Gastrocnemius medialis (tissue), 4 donors: ENCODE measurements around the gene KLK4.

Source experiments
- CTCF ChIP-seq, 5 experiments: fragments of 450-650 bp in 3 of 5; fragments of 200-600 bp in 2 of 5; sonication (generic) in 2 of 5; IDR thresholded peaks in 4 of 5; conservative IDR thresholded peaks in 1 of 5; 1 replicate in 4 of 5; 2 replicates in 1 of 5; pipeline ENCODE4 v1.5.1; 2016 to 2019; ENCODE audit warnings: antibody characterized with exemption in 5 of 5, mild to moderate bottlenecking in 3 of 5, moderate library complexity in 3 of 5
- POLR2A ChIP-seq, 2 donors: fragments of 450-650 bp; IDR thresholded peaks; one replicate each; pipeline ENCODE4 v1.6.1; 2017; ENCODE audit warnings: antibody characterized with exemption in 2 of 2, mild to moderate bottlenecking in 2 of 2, moderate library complexity in 2 of 2

- no peak for TF ChIP-seq CTCF (IDR thresholded peaks at IDR 0.05 in 4 of 5, conservative IDR thresholded peaks at IDR 0.05 in 1 of 5)
- no peak for TF ChIP-seq POLR2A (IDR thresholded peaks at IDR 0.05)
Observed at GRCh38 chr19:50861496-50862286, 49.5 kb downstream of the KLK4 start.
